ENCODE results near the gene MYCBP2.

GRCh38 chr13:77036279-77036678 is 290.6 kb downstream of the MYCBP2 start:
- TF ChIP-seq POLR2AphosphoS5 (IDR thresholded peaks at IDR 0.05; ENCODE audit: insufficient read depth in 1 of 2, low read depth in 1 of 2), result no peak
- no peak for TF ChIP-seq CTCF (IDR thresholded peaks at IDR 0.05)
- TF ChIP-seq POLR2A (IDR thresholded peaks at IDR 0.05), result no peak

Data from vagina (tissue), 2 donors.